GM19238 (cell line): ENCODE measurements around the gene MEA1.

Experiments
- DNase-seq: peaks from one replicate; pipeline ENCODE4 v3.0.0; 2011; ENCODE audit warnings: low spot score; ENCODE audit not compliant: insufficient read length

MEA1 gene

GRCh38 chr6:43040542-43041257 lies 27.0 kb upstream of the MEA1 start:
- DNase-seq = no peak

- no peak for DNase-seq
Measured at GRCh38 chr6:43038727-43039126, 25.0 kb upstream of the MEA1 start.

- no peak for DNase-seq
Measured at GRCh38 chr6:43037706-43038105, 24.0 kb upstream of the MEA1 start.

GRCh38 chr6:43037197-43037596 lies 23.5 kb upstream of the MEA1 start:
- no peak for DNase-seq

GRCh38 chr6:43036712-43037111 lies 23.0 kb upstream of the MEA1 start:
- no peak for DNase-seq

DNA sequence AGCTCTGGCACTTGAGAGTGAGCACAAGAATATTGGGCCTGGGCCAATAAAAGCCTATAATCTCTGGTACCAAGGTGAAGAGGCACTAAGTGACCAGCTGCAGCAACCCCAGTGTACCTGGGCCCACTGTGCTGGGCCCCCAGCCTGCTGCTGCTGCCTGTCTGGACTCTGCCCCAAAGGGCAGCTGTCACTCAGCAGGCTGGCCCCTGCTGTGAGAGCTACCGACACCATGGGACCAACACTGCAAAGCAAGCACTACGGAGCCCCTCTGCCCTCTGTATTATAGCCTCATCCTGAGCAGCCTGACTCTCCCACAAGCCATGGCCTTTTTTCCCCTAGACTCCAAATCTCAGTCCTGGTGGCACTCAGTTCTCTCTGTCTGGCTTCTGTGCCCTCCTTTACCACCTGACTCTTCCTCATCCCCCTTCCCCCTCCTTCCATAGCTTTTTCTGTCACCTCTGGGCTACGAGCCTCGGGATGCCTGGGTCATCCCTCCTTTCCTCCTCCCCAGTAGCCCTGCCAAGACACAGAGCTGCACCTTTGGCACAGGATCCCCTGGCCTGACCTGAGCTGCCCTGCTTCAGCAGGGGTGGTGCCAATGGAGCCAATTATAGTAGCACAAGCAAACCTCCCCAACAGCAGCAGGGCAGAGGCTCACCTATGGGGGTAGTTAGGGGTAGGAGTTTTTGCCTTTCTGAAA lies 21.9 kb upstream of the MEA1 start:
- DNase-seq = no peak

DNA sequence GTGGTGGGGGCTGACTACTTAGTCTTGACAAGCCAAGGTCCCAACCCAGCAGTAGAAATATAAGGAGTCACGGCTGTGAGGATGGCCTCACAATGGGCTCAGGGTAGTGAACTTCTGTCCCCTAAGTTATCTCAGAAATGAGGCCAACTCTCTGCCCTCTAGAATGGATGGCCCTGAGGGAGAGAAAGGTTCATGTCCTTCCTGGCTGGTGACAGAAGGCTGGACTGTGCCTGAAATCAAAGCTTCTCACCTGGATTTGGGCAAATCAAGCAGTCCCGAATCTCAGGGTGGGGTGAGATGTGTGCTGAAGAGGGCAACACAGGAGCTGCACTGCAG lies 20.4 kb upstream of the MEA1 start:
- no peak for DNase-seq

GRCh38 chr6:43033496-43034189 lies 19.9 kb upstream of the MEA1 start:
- DNase-seq = no peak

DNA sequence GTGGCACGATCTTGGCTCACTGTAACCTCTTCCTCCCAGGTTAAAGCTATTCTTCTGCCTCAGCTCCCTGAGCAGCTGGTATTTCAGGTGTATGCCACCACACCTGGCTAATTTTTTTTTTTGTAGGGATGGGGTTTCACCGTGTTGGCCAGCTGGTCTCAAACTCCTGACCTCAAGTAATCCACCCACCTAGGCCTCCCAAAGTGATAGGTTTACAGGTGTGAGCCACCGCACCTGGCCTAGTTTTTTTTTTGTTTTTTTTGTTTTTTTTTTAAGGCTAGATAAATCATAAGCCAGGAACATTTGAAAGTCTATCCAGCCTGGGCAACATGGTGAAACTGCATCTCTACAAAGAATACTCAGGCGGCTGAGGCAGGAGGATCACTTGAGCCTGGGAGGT lies 18.6 kb upstream of the MEA1 start:
- no peak for DNase-seq

- DNase-seq = no peak
Measured at GRCh38 chr6:43029120-43029519, 15.4 kb upstream of the MEA1 start.

DNA sequence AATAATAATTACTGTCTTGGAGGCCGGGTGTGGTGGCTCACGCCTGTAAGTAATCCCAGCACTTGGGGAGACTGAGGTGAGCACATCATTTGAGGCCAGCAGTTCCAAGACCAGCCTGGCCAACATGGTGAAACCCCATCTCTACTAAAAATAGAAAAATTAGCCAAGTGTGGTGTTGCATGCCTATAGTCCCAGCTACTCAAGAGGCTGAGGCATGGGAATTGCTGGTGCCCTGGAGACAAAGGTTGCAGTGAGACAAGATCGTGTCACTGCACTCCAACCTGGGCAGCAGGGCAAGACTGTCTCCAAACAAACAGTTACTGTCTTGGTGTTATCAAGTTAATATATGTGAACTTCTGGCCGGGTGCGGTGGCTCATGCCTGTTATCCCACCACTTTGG lies 12.6 kb upstream of the MEA1 start:
- no peak for DNase-seq

DNA sequence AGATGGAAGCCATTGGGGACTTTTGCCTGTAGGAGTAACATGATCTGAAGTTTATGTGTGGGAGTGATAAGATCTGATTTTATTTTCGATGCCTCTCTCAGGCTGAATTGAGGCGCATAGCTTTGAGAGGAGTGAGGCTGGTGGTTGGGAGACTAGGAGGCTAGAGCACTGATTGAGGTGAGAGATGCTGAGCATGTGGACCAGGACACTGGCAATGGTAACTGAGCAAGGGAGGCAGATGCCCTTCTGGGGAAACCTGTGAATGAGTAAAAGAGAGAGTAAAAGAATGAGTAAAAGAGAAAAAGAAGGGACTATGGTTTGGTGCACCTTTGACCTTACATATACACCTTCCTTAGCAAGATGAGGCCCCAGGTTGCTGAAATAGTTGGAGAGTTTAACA lies 10.7 kb upstream of the MEA1 start:
- DNase-seq = no peak

GRCh38 chr6:43021270-43022047 lies 7.7 kb upstream of the MEA1 start, which contains the start of gene RRP36:
TSS of gene RRP36 (plus strand) at chr6:43021623. CDS start at chr6:43021655, 32 bp downstream.
- DNase-seq = peak; percentile 88

- DNase-seq = no peak
Measured at GRCh38 chr6:43020847-43021246, 7.1 kb upstream of the MEA1 start.

- no peak for DNase-seq
Measured at GRCh38 chr6:43020052-43020705, 6.4 kb upstream of the MEA1 start.

DNA sequence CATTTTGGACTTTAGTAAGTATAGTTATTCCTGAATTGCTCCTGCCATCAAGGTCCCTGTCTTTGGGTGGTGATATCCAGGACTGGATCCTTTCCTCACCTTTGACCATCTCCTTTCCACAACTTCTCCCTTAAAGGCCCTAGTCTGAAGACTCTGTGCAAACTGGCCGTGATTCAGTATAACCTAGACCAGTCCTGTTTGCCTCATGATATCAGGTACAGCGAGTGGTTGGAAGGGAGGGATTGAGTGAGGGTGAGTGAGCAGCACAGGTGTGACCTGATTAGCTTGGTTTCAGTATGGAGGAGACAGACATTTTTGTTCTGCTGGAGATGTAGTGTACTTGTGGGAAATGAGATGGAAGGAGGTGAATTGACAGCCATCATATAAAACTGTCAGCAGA lies 5.4 kb upstream of the MEA1 start:
- no peak for DNase-seq

DNA sequence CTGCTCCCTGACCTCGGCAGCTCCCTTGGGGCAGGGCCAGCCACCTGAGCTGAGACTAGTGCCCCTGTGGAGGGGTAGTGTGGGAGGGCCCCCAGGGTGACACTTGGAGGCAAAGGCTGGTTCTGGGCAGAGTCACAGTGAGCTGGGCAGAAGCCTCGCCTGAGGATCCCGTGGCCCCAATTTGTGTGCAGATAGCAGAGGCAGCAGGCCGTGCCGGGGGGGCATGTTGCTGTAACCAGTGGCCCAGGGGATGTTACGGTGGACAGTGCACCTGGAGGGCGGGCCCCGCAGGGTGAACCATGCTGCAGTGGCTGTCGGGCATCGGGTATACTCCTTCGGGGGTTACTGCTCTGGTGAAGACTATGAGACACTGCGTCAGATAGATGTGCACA lies 3.2 kb upstream of the MEA1 start:
- no peak for DNase-seq

- DNase-seq = no peak
Measured at GRCh38 chr6:43016176-43016942, 2.6 kb upstream of the MEA1 start.

- DNase-seq = no peak
Measured at GRCh38 chr6:43014434-43014909, 726 bp upstream of the MEA1 start.

- no peak for DNase-seq
Measured at GRCh38 chr6:43013097-43013842, 476 bp downstream of the MEA1 start.
